HepG2 (cell line): ENCODE measurements around the gene RREB1. TPM values are rescaled to one million over a fixed set of nuclear protein-coding genes. Genes with fewer than 3 reads are reported as not detected.

ENCODE experiments used
- ATAC-seq: fragments of 200-7000 bp; cut with Tn5 transposase; 3 replicates; pipeline ENCODE4 v1.9.1; 2020; ENCODE audit warnings: mild to moderate bottlenecking, moderate library complexity
- BruUV-seq: library from RNA; stranded (reverse); fragments of 400-500 nt; replicated peaks from 2 replicates; lab custom pipeline; 2021; lab: Mats Ljungman, UMichigan
- CTCF ChIA-PET: fragments of 300-600 bp; formaldehyde crosslinking; extraction: SDS; loops from one replicate; lab custom pipeline; 2021; ENCODE audit warnings: low total read pairs, inconsistent platforms, low intra/inter-chr PET ratio; lab: Yijun Ruan, JAX
- POLR2A ChIA-PET: fragments of 350-600 bp; sonication (Branson Sonifier 250); formaldehyde crosslinking; loops from one replicate; lab custom pipeline; 2020; ENCODE audit warnings: antibody characterized with exemption, inconsistent platforms; lab: Yijun Ruan, JAX
- DNase-seq: peaks from one replicate; pipeline ENCODE4 v3.0.0-alpha.2; 2015; ENCODE audit warnings: low spot score
- FAIRE-seq: peaks from 3 replicates; lab custom pipeline; 2011; peaks lifted over from hg19 to GRCh38; lab: Jason Lieb, UNC
- H2AFZ ChIP-seq: one replicate; pipeline ENCODE4 v1.6.1; 2011; ENCODE audit warnings: low read length, inconsistent platforms
- H3K27ac ChIP-seq: fragments of 300-600 bp; 3 replicates; pipeline ENCODE4 v1.8.0; 2011; ENCODE audit warnings: mixed run types, mild to moderate bottlenecking, mixed read lengths, low read length, inconsistent platforms; ENCODE audit not compliant: insufficient read depth; ENCODE audit errors: extremely low read length
- H3K27me3 ChIP-seq, 2 experiments: fragments of 200-600 bp in 1 of 2; 2 replicates in 1 of 2; 3 replicates in 1 of 2; pipeline versions ENCODE4 v1.6.0 to v1.8.0; 2011; ENCODE audit warnings: low read length in 2 of 2, mild to moderate bottlenecking in 2 of 2, moderate library complexity in 2 of 2, inconsistent platforms in 1 of 2; ENCODE audit not compliant: insufficient read depth in 2 of 2, control insufficient read depth in 1 of 2
- H3K36me3 ChIP-seq, 2 experiments: fragments of 200-600 bp in 1 of 2; replicated peaks in 1 of 2; 2 replicates in 1 of 2; 3 replicates in 1 of 2; pipeline versions ENCODE4 v1.5.1 to v1.8.0; 2011; ENCODE audit warnings: low read length in 2 of 2, inconsistent platforms in 1 of 2; ENCODE audit not compliant: insufficient read depth in 2 of 2, control insufficient read depth in 1 of 2
- H3K4me1 ChIP-seq: 2 replicates; pipeline ENCODE4 v1.5.1; 2012; ENCODE audit warnings: low read length, inconsistent platforms; ENCODE audit not compliant: insufficient read depth
- H3K4me2 ChIP-seq: 2 replicates; pipeline ENCODE4 v1.6.0; 2011; ENCODE audit warnings: low read depth, low read length, inconsistent platforms
- H3K4me3 ChIP-seq, 3 experiments: fragments of 200-600 bp in 1 of 3; sonication (generic), shearing (Covaris generic) in 1 of 3; replicated peaks in 1 of 3; 2 replicates each; pipeline ENCODE4 v1.5.1; 2011 to 2016; ENCODE audit warnings: low read length in 3 of 3, inconsistent platforms in 2 of 3, low read depth in 2 of 3, mild to moderate bottlenecking in 2 of 3, control low read depth in 1 of 3, mixed read lengths in 1 of 3; ENCODE audit not compliant: insufficient read depth in 1 of 3
- H3K79me2 ChIP-seq: one replicate; pipeline ENCODE4 v1.6.1; 2011; ENCODE audit warnings: low read length, inconsistent platforms; ENCODE audit not compliant: insufficient read depth
- H3K9ac ChIP-seq: 2 replicates; pipeline ENCODE4 v1.6.0; 2011; ENCODE audit warnings: mild to moderate bottlenecking, low read depth, low read length, inconsistent platforms; ENCODE audit not compliant: insufficient read depth
- H3K9me3 ChIP-seq: 2 replicates; pipeline ENCODE4 v1.5.1; 2012; ENCODE audit warnings: mild to moderate bottlenecking, low read length
- H4K20me1 ChIP-seq: 2 replicates; pipeline ENCODE4 v1.6.0; 2011; ENCODE audit warnings: inconsistent platforms, mild to moderate bottlenecking, low read length, moderate library complexity; ENCODE audit not compliant: insufficient read depth
- AHR ChIP-seq: IDR thresholded peaks from 2 replicates; pipeline ENCODE4 v1.6.1; 2018; ENCODE audit warnings: missing genetic modification reagents, missing compliant biosample characterization
- ATF7 ChIP-seq, 2 experiments: fragments of 450-650 bp in 1 of 2; sonication (generic) in 1 of 2; formaldehyde crosslinking in 1 of 2; IDR thresholded peaks; 2 replicates each; pipeline versions ENCODE4 v1.4.0 to v1.6.1; 2016 to 2020; ENCODE audit warnings: antibody characterized with exemption in 1 of 2, mild to moderate bottlenecking in 1 of 2, missing genetic modification reagents in 1 of 2
- FOSL2 ChIP-seq: sonication (generic); formaldehyde crosslinking; IDR thresholded peaks from 2 replicates; pipeline ENCODE4 v1.4.0; 2020; ENCODE audit warnings: missing genetic modification reagents
- FOXK2 ChIP-seq: fragments of 450-650 bp; IDR thresholded peaks from 2 replicates; pipeline ENCODE4 v1.6.1; 2016
- REL ChIP-seq: sonication (generic); formaldehyde crosslinking; conservative IDR thresholded peaks from 2 replicates; pipeline ENCODE4 v1.8.0; 2022; ENCODE audit warnings: mild to moderate bottlenecking, missing genetic modification reagents, moderate library complexity
- RFX3 ChIP-seq: IDR thresholded peaks from 2 replicates; pipeline ENCODE4 v1.6.1; 2016; ENCODE audit warnings: missing biosample characterization, missing genetic modification reagents
- ZNF251 ChIP-seq: sonication (generic); formaldehyde crosslinking; IDR thresholded peaks from 2 replicates; pipeline ENCODE4 v1.9.0; 2021; ENCODE audit warnings: mild to moderate bottlenecking, missing genetic modification reagents
- ZNF382 ChIP-seq: sonication (generic); formaldehyde crosslinking; IDR thresholded peaks from 2 replicates; pipeline ENCODE4 v1.5.0; 2020; ENCODE audit warnings: missing genetic modification reagents, mild to moderate bottlenecking, borderline replicate concordance
- ZNF615 ChIP-seq: sonication (generic); formaldehyde crosslinking; IDR thresholded peaks from 2 replicates; pipeline ENCODE4 v1.5.0; 2020; ENCODE audit warnings: mild to moderate bottlenecking, missing genetic modification reagents, borderline replicate concordance
- ZNF644 ChIP-seq: IDR thresholded peaks from 2 replicates; pipeline ENCODE4 v1.6.1; 2016; ENCODE audit warnings: low read depth
- WGBS: methylation state at CpG from one replicate; pipeline ENCODE4 v1.1.6; 2017; ENCODE audit warnings: low lambda C conversion rate; 5-methylcytosine and 5-hydroxymethylcytosine counted together
- in situ Hi-C: cut with HindIII; loops from 2 replicates; pipeline ENCODE4 v1.10.0; 2017; ENCODE audit warnings: low pct_unique_long_range_greater_than_20kb; ENCODE audit not compliant: extremely low pct_ligation_motif_present
- intact Hi-C: fragments of 100-400 bp; cut with micrococcal nuclease; formaldehyde crosslinking; loops from one replicate; pipeline ENCODE4 v1.10.0; 2022; ENCODE audit not compliant: unreplicated experiment
- polyA plus RNA-seq, 8 experiments: library from polyadenylated mRNA; depleted of rRNA in 3 of 8; stranded (reverse) in 7 of 8; unstranded in 1 of 8; fragments of >200 nt; fragmentation: Illumina TruSeq in 4 of 8; extraction: Trizol in 4 of 8; gene quantifications; 2 replicates each; pipeline versions ENCODE4 v1.2.1 to v1.2.3, GENCODE V29; 2011 to 2016; ENCODE audit warnings: low read depth in 4 of 8, missing spikeins in 1 of 8, mixed read lengths in 1 of 8; ENCODE audit not compliant: insufficient read depth in 1 of 8
- total RNA-seq, 5 experiments: library from RNA; depleted of rRNA; stranded (reverse); fragments of >200 nt; fragmentation: Illumina TruSeq; extraction: Trizol; gene quantifications; 2 replicates each; pipeline ENCODE4 v1.2.3, GENCODE V29; 2016; ENCODE audit warnings: low read depth in 1 of 5
- TF ChIP-seq, protein P1 (sequence below): sonication (generic); formaldehyde crosslinking; IDR thresholded peaks from 2 replicates; pipeline ENCODE4 v1.8.0; 2022; ENCODE audit warnings: mild to moderate bottlenecking, missing genetic modification reagents, borderline replicate concordance
- TF ChIP-seq, protein P2 (sequence below): IDR thresholded peaks from 2 replicates; pipeline ENCODE4 v1.6.1; 2016; ENCODE audit warnings: missing compliant biosample characterization, missing genetic modification reagents, borderline replicate concordance
- TF ChIP-seq, protein P3 (sequence below): sonication (generic); formaldehyde crosslinking; IDR thresholded peaks from 2 replicates; pipeline ENCODE4 v1.5.1; 2020; ENCODE audit warnings: mild to moderate bottlenecking, moderate library complexity, missing genetic modification reagents

RREB1 gene
- total and polyA plus RNA-seq, 2 of the 13 experiments (the other 11 are each of a cell fraction or from before 2014, with no cell fraction given): 6.1 to 23.2 TPM

DNA sequence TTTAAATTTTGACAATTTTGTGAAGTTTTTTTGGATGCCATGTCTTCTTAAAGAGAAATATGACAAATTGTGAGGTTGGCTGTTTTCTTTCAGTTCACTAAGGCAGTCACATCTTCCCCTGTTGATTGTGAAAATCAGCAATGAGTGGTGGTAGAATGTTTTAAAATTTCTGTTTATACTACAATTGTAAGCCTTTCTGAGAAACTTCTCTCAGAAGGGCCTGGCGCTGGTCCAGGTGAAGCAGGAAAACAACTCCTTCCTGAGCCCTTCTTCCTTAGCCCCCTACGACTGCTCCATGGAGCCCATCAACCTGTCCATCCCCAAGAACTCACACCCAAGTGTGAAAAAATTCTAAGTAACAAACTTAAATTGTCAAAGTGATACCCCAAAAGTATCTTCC, 124.6 kb downstream of the RREB1 start:
- Histone ChIP-seq H3K79me2 (peaks cover 8% of the 10 kb centered on the region), H3K9me3 (no peaks in the 10 kb centered on the region), H3K9ac (no peak overlapping the region), H3K36me3 (peaks cover 39 to 76% of the 10 kb centered on the region in 2 experiments), H2AFZ (no peak overlapping the region), H3K4me1 (peaks cover 38% of the 10 kb centered on the region), H3K4me2 (no peak overlapping the region), H3K27ac (no peak overlapping the region), H3K27me3 (no peaks in the 10 kb centered on the region), H3K4me3 (no peak overlapping the region), H4K20me1 (peaks cover 12% of the 10 kb centered on the region; the same call in 1 of the 2 replicates)
- intact Hi-C loops: no loop called here
- in situ Hi-C loops: no loop called here
- DNase-seq: no peak
- ATAC-seq: no peak
- no peak for FAIRE-seq
- ChIA-PET CTCF (no interaction called here), POLR2A (no interaction called here)
- BruUV-seq: no TSS peak
- TF ChIP-seq FOSL2 (CRISPR knock-in tag): no peak
- TF ChIP-seq, protein P1, sequence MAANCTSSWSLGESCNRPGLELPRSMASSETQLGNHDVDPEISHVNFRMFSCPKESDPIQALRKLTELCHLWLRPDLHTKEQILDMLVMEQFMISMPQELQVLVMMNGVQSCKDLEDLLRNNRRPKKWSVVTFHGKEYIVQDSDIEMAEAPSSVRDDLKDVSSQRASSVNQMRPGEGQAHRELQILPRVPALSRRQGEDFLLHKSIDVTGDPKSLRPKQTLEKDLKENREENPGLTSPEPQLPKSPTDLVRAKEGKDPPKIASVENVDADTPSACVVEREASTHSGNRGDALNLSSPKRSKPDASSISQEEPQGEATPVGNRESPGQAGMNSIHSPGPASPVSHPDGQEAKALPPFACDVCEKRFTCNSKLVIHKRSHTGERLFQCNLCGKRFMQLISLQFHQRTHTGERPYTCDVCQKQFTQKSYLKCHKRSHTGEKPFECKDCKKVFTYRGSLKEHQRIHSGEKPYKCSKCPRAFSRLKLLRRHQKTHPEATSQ (CRISPR knock-in tag): no peak
- no peak for TF ChIP-seq REL (CRISPR knock-in tag)
- no peak for TF ChIP-seq ZNF251 (CRISPR knock-in tag)
- no peak for TF ChIP-seq ZNF615 (CRISPR knock-in tag)
- no peak for TF ChIP-seq AHR (CRISPR knock-in tag)
- TF ChIP-seq ZNF644 (CRISPR knock-in tag): no peak
- TF ChIP-seq FOXK2: no peak
- 97% methylated on average over 2 of the region's 2 CpGs for WGBS

DNA sequence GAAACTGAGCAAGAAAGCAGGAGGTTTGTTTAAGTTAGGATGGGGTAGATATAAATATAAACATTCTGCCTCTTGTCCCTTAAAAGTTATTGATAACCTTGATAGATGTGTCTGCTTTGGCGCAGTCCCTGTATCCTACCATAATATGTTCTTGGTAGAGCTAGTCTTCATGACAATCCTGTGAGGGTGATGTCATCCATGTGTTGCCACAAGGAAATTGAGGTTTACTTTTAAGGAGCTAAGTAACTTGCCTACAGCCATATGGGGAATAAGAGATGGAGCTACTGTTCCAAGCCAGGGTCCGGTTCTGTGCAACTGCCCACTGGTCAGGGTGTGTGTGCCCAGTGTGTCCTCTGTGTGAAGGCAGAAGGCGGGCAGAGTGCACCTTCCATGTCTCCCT, 126.8 kb downstream of the RREB1 start:
- WGBS: 91% methylated on average over 3 of the region's 3 CpGs
- intact Hi-C loops: no loop called here
- Histone ChIP-seq H3K9me3 (no peaks in the 10 kb centered on the region), H3K4me1 (peaks cover 60% of the 10 kb centered on the region), H3K27me3 (no peaks in the 10 kb centered on the region), H3K27ac (no peak overlapping the region), H3K36me3 (peaks cover 32 to 55% of the 10 kb centered on the region in 2 experiments), H4K20me1 (peaks cover 16% of the 10 kb centered on the region; the same call in 1 of the 2 replicates), H2AFZ (no peak overlapping the region), H3K4me3 (no peak overlapping the region), H3K79me2 (peaks cover 8% of the 10 kb centered on the region), H3K4me2 (no peak overlapping the region), H3K9ac (no peak overlapping the region)
- ATAC-seq (no peak), FAIRE-seq (no peak), DNase-seq (no peak)
- POLR2A ChIA-PET: no interaction called here
- CTCF ChIA-PET: no interaction called here
- in situ Hi-C loops: no loop called here
- no TSS peak for BruUV-seq
- TF ChIP-seq FOSL2 (CRISPR knock-in tag): no peak
- TF ChIP-seq, protein P2, sequence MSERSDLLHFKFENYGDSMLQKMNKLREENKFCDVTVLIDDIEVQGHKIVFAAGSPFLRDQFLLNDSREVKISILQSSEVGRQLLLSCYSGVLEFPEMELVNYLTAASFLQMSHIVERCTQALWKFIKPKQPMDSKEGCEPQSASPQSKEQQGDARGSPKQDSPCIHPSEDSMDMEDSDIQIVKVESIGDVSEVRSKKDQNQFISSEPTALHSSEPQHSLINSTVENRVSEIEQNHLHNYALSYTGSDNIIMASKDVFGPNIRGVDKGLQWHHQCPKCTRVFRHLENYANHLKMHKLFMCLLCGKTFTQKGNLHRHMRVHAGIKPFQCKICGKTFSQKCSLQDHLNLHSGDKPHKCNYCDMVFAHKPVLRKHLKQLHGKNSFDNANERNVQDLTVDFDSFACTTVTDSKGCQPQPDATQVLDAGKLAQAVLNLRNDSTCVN (CRISPR knock-in tag): no peak
- no peak for TF ChIP-seq RFX3 (CRISPR knock-in tag)
- peak; percentile 65 for TF ChIP-seq ATF7 (IDR thresholded peaks at IDR 0.05)
- TF ChIP-seq ATF7 (CRISPR knock-in tag; IDR thresholded peaks at IDR 0.05): no peak
- TF ChIP-seq ZNF382 (CRISPR knock-in tag): no peak
- TF ChIP-seq, protein P3, sequence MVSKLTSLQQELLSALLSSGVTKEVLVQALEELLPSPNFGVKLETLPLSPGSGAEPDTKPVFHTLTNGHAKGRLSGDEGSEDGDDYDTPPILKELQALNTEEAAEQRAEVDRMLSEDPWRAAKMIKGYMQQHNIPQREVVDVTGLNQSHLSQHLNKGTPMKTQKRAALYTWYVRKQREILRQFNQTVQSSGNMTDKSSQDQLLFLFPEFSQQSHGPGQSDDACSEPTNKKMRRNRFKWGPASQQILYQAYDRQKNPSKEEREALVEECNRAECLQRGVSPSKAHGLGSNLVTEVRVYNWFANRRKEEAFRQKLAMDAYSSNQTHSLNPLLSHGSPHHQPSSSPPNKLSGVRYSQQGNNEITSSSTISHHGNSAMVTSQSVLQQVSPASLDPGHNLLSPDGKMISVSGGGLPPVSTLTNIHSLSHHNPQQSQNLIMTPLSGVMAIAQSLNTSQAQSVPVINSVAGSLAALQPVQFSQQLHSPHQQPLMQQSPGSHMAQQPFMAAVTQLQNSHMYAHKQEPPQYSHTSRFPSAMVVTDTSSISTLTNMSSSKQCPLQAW: no peak
